HEK293 (cell line): ENCODE data around the gene BEST2.
"Not testable (repeated sequence)": the region's sequence is repeated elsewhere in the genome, so short reads cannot be mapped to it uniquely, and the experiment has no call there.

ENCODE experiments used
- CTCF ChIP-seq: fragments of 450-650 bp; formaldehyde crosslinking; IDR thresholded peaks from 2 replicates; pipeline ENCODE4 v1.5.1; 2016; ENCODE audit warnings: missing biosample characterization, missing genetic modification characterization
- HOXA7 ChIP-seq: sonication (generic); formaldehyde crosslinking; IDR thresholded peaks from 2 replicates; pipeline ENCODE4 v1.8.1; 2022; ENCODE audit warnings: missing genetic modification reagents, borderline replicate concordance
- SETDB1 ChIP-seq: IDR thresholded peaks from one replicate; pipeline ENCODE4 v1.6.1; 2017; ENCODE audit warnings: mild to moderate bottlenecking, low read length, moderate library complexity, mixed read lengths; ENCODE audit not compliant: insufficient read length
- YY1 ChIP-seq: fragments of 450-650 bp; formaldehyde crosslinking; IDR thresholded peaks from 2 replicates; pipeline ENCODE4 v1.5.1; 2018; ENCODE audit warnings: missing biosample characterization, missing genetic modification characterization
- ZBTB7A ChIP-seq: fragments of 450-650 bp; formaldehyde crosslinking; IDR thresholded peaks from 2 replicates; pipeline ENCODE4 v1.5.1; 2016; ENCODE audit warnings: low read depth, missing biosample characterization, missing genetic modification characterization
- ZNF138 ChIP-seq: fragments of 450-650 bp; formaldehyde crosslinking; IDR thresholded peaks from 2 replicates; pipeline ENCODE4 v1.5.1; 2016; ENCODE audit warnings: missing biosample characterization, missing genetic modification characterization, borderline replicate concordance
- ZNF19 ChIP-seq: fragments of 450-650 bp; formaldehyde crosslinking; IDR thresholded peaks from 2 replicates; pipeline ENCODE4; 2016; ENCODE audit warnings: missing biosample characterization, missing genetic modification characterization, low read depth
- ZNF274 ChIP-seq, 2 experiments: fragments of 200-500 bp in 1 of 2; fragments of 450-650 bp in 1 of 2; sonication (Bioruptor generic) in 1 of 2; formaldehyde crosslinking in 1 of 2; IDR thresholded peaks; 2 replicates each; pipeline versions ENCODE4 v1.5.1 to v1.6.1; 2014 to 2016; ENCODE audit warnings: borderline replicate concordance in 1 of 2, inconsistent platforms in 1 of 2, low read length in 1 of 2, missing biosample characterization in 1 of 2, missing genetic modification characterization in 1 of 2
- ZNF639 ChIP-seq: fragments of 450-650 bp; formaldehyde crosslinking; IDR thresholded peaks from 2 replicates; pipeline ENCODE4 v1.5.1; 2016; ENCODE audit warnings: missing biosample characterization, missing genetic modification characterization
- ZNF830 ChIP-seq: fragments of 450-650 bp; IDR thresholded peaks from 2 replicates; pipeline ENCODE4 v1.5.0; 2018; ENCODE audit warnings: missing biosample characterization, missing genetic modification characterization, low read depth, mild to moderate bottlenecking, moderate library complexity
- TF ChIP-seq, protein P1 (sequence below): fragments of 450-650 bp; formaldehyde crosslinking; IDR thresholded peaks from 2 replicates; pipeline ENCODE4 v1.5.1; 2016; ENCODE audit warnings: missing biosample characterization, missing genetic modification characterization
- TF ChIP-seq, protein P2 (sequence below): fragments of 450-650 bp; formaldehyde crosslinking; IDR thresholded peaks from 2 replicates; pipeline ENCODE4 v1.5.1; 2016; ENCODE audit warnings: missing biosample characterization, missing genetic modification characterization
- TF ChIP-seq, protein P3 (sequence below): fragments of 450-650 bp; formaldehyde crosslinking; IDR thresholded peaks from 2 replicates; pipeline ENCODE4 v1.5.1; 2016; ENCODE audit warnings: missing biosample characterization, missing genetic modification characterization, borderline replicate concordance

- not testable (repeated sequence) for TF ChIP-seq ZNF274 (IDR thresholded peaks at IDR 0.05; ENCODE audit: low read length); ZNF274 (tag by site-specific recombination; IDR thresholded peaks at IDR 0.05; ENCODE audit: borderline replicate concordance); ZNF138; CTCF (tag by site-specific recombination); ZBTB7A (tag by site-specific recombination); ZNF19 (tag by site-specific recombination); SETDB1; ZNF639; YY1 (tag by site-specific recombination); HOXA7 (CRISPR knock-in tag); ZNF830 (tag by site-specific recombination)
- TF ChIP-seq, protein P1, sequence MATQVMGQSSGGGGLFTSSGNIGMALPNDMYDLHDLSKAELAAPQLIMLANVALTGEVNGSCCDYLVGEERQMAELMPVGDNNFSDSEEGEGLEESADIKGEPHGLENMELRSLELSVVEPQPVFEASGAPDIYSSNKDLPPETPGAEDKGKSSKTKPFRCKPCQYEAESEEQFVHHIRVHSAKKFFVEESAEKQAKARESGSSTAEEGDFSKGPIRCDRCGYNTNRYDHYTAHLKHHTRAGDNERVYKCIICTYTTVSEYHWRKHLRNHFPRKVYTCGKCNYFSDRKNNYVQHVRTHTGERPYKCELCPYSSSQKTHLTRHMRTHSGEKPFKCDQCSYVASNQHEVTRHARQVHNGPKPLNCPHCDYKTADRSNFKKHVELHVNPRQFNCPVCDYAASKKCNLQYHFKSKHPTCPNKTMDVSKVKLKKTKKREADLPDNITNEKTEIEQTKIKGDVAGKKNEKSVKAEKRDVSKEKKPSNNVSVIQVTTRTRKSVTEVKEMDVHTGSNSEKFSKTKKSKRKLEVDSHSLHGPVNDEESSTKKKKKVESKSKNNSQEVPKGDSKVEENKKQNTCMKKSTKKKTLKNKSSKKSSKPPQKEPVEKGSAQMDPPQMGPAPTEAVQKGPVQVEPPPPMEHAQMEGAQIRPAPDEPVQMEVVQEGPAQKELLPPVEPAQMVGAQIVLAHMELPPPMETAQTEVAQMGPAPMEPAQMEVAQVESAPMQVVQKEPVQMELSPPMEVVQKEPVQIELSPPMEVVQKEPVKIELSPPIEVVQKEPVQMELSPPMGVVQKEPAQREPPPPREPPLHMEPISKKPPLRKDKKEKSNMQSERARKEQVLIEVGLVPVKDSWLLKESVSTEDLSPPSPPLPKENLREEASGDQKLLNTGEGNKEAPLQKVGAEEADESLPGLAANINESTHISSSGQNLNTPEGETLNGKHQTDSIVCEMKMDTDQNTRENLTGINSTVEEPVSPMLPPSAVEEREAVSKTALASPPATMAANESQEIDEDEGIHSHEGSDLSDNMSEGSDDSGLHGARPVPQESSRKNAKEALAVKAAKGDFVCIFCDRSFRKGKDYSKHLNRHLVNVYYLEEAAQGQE (tag by site-specific recombination): not testable (repeated sequence)
- TF ChIP-seq, protein P2, sequence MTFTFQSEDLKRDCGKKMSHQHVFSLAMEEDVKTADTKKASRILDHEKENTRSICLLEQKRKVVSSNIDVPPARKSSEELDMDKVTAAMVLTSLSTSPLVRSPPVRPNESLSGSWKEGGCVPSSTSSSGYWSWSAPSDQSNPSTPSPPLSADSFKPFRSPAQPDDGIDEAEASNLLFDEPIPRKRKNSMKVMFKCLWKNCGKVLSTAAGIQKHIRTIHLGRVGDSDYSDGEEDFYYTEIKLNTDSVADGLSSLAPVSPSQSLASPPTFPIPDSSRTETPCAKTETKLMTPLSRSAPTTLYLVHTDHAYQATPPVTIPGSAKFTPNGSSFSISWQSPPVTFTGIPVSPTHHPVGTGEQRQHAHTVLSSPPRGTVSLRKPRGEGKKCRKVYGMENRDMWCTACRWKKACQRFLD: not testable (repeated sequence)
- TF ChIP-seq, protein P3, sequence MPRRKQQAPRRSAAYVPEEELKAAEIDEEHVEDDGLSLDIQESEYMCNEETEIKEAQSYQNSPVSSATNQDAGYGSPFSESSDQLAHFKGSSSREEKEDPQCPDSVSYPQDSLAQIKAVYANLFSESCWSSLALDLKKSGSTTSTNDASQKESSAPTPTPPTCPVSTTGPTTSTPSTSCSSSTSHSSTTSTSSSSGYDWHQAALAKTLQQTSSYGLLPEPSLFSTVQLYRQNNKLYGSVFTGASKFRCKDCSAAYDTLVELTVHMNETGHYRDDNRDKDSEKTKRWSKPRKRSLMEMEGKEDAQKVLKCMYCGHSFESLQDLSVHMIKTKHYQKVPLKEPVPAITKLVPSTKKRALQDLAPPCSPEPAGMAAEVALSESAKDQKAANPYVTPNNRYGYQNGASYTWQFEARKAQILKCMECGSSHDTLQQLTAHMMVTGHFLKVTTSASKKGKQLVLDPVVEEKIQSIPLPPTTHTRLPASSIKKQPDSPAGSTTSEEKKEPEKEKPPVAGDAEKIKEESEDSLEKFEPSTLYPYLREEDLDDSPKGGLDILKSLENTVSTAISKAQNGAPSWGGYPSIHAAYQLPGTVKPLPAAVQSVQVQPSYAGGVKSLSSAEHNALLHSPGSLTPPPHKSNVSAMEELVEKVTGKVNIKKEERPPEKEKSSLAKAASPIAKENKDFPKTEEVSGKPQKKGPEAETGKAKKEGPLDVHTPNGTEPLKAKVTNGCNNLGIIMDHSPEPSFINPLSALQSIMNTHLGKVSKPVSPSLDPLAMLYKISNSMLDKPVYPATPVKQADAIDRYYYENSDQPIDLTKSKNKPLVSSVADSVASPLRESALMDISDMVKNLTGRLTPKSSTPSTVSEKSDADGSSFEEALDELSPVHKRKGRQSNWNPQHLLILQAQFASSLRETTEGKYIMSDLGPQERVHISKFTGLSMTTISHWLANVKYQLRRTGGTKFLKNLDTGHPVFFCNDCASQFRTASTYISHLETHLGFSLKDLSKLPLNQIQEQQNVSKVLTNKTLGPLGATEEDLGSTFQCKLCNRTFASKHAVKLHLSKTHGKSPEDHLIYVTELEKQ (tag by site-specific recombination): not testable (repeated sequence)
These were observed 46.0 kb downstream of the BEST2 start for GRCh38 chr19:12797607-12798006.
